Prostate gland (tissue), 2 donors: ENCODE data around the gene MYO5A.

ENCODE experiments used
- POLR2A ChIP-seq: fragments of 450-650 bp; IDR thresholded peaks from one replicate; pipeline ENCODE4 v1.6.1; 2016; ENCODE audit warnings: antibody characterized with exemption, mild to moderate bottlenecking
- TF ChIP-seq, protein P1 (sequence below), 4 experiments: fragments of 200-600 bp in 2 of 4; fragments of 450-650 bp in 2 of 4; sonication (generic) in 2 of 4; IDR thresholded peaks; 1 replicate in 3 of 4; 2 replicates in 1 of 4; pipeline ENCODE4 v1.5.1; 2016 to 2019; ENCODE audit warnings: antibody characterized with exemption in 4 of 4, mild to moderate bottlenecking in 2 of 4, moderate library complexity in 2 of 4

DNA sequence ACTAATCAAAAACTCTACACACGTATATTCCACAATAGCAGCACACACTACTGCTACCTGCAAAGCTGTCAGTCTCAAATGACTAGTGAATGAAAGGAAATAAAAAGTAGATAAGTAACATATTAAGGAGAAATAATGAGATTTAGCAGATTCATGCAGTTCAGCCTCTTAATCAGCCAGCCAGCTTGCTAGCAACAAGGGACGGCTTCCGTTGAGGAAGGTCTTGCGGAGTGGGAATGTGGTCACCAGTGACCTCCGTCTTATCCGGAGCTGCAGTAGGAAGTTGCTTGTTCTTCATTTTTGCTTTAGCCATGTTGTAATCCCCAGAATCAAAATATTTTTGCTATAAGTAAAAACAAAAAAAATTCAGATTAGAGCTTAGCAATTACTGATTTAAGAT lies 23.1 kb upstream of the MYO5A start:
- TF ChIP-seq, protein P1, sequence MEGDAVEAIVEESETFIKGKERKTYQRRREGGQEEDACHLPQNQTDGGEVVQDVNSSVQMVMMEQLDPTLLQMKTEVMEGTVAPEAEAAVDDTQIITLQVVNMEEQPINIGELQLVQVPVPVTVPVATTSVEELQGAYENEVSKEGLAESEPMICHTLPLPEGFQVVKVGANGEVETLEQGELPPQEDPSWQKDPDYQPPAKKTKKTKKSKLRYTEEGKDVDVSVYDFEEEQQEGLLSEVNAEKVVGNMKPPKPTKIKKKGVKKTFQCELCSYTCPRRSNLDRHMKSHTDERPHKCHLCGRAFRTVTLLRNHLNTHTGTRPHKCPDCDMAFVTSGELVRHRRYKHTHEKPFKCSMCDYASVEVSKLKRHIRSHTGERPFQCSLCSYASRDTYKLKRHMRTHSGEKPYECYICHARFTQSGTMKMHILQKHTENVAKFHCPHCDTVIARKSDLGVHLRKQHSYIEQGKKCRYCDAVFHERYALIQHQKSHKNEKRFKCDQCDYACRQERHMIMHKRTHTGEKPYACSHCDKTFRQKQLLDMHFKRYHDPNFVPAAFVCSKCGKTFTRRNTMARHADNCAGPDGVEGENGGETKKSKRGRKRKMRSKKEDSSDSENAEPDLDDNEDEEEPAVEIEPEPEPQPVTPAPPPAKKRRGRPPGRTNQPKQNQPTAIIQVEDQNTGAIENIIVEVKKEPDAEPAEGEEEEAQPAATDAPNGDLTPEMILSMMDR (IDR thresholded peaks at IDR 0.05): no peak
- TF ChIP-seq POLR2A: no peak
